HG03108 (cell line): ENCODE measurements around the gene SHROOM3.
"Not testable (repeated sequence)": the region's sequence is repeated elsewhere in the genome, so short reads cannot be mapped to it uniquely, and the experiment has no call there.

Experiments used
- ATAC-seq: cut with Tn5 transposase; IDR thresholded peaks from one replicate; pipeline ENCODE4 v1.9.1; 2021; ENCODE audit warnings: moderate library complexity; ENCODE audit not compliant: unreplicated experiment

SHROOM3 gene

GRCh38 chr4:76434901-76435527 is at the start of gene SHROOM3:
Gene SHROOM3 (plus strand): TSS chr4:76435229. CDS start chr4:76436053, 824 bp downstream.
- ATAC-seq: no peak

- ATAC-seq: no peak
Observed at GRCh38 chr4:76385974-76386373, 49.1 kb upstream of the SHROOM3 start.

GRCh38 chr4:76386566-76387305 is 48.3 kb upstream of the SHROOM3 start:
- no peak for ATAC-seq

- ATAC-seq: no peak
Observed at GRCh38 chr4:76388160-76388908, 46.7 kb upstream of the SHROOM3 start.

GRCh38 chr4:76401654-76402053 is 33.4 kb upstream of the SHROOM3 start:
- ATAC-seq: no peak

- ATAC-seq: no peak
Observed at GRCh38 chr4:76406081-76406480, 28.9 kb upstream of the SHROOM3 start.

GRCh38 chr4:76407440-76408119 is 27.4 kb upstream of the SHROOM3 start:
- no peak for ATAC-seq

GRCh38 chr4:76410636-76411035 is 24.4 kb upstream of the SHROOM3 start:
- ATAC-seq: no peak

GRCh38 chr4:76420188-76420761 is 14.8 kb upstream of the SHROOM3 start:
- ATAC-seq: no peak

GRCh38 chr4:76420762-76421581 is 14.1 kb upstream of the SHROOM3 start, which contains the start of gene CCDC158:
Gene CCDC158 (minus strand): TSS chr4:76421141. CDS start chr4:76403207, 17,934 bp downstream.
- no peak for ATAC-seq

- not testable (repeated sequence) for ATAC-seq
Observed at GRCh38 chr4:76423159-76423558, 11.9 kb upstream of the SHROOM3 start.

GRCh38 chr4:76426272-76426671 is 8.8 kb upstream of the SHROOM3 start:
- ATAC-seq: no peak

GRCh38 chr4:76429636-76430035 is 5.4 kb upstream of the SHROOM3 start:
- ATAC-seq: no peak

- ATAC-seq: no peak
Observed at GRCh38 chr4:76430519-76431388, 4.3 kb upstream of the SHROOM3 start.

GRCh38 chr4:76435528-76436319 is 695 bp downstream of the SHROOM3 start:
- ATAC-seq: no peak

- no peak for ATAC-seq
Observed at GRCh38 chr4:76439491-76439890, 4.5 kb downstream of the SHROOM3 start.

- no peak for ATAC-seq
Observed at GRCh38 chr4:76441881-76442280, 6.9 kb downstream of the SHROOM3 start.

GRCh38 chr4:76442807-76443206 is 7.8 kb downstream of the SHROOM3 start:
- ATAC-seq: no peak
